Fibroblast of lung (primary cell): ENCODE data around the gene PPP6R3. TPM values are rescaled to one million over a fixed set of nuclear protein-coding genes. Genes with fewer than 3 reads are reported as not detected.
A peak's percentile ranks its signal among the peaks of the same experiment; 100 is the strongest.
"Not testable (repeated sequence)": the region's sequence is repeated elsewhere in the genome, so short reads cannot be mapped to it uniquely, and the experiment has no call there.

Experiments
- DNase-seq, 2 donors: peaks; one replicate each; pipeline versions ENCODE4 v3.0.0 to v3.0.0-alpha.2; 2010; ENCODE audit warnings: low read depth in 2 of 2
- H2AFZ ChIP-seq: 2 replicates; pipeline ENCODE4 v1.5.1; 2012; ENCODE audit warnings: low read length, control low read depth, inconsistent platforms
- H3K27ac ChIP-seq: 2 replicates; pipeline ENCODE4 v1.5.1; 2011; ENCODE audit warnings: low read length, control low read depth; ENCODE audit not compliant: insufficient read depth
- H3K27me3 ChIP-seq: 2 replicates; pipeline ENCODE4 v1.5.1; 2011; ENCODE audit warnings: mild to moderate bottlenecking, low read length; ENCODE audit not compliant: control insufficient read depth, insufficient read depth
- H3K36me3 ChIP-seq: 2 replicates; pipeline ENCODE4 v1.5.1; 2011; ENCODE audit warnings: low read length; ENCODE audit not compliant: control insufficient read depth, insufficient read depth
- H3K4me1 ChIP-seq: 2 replicates; pipeline ENCODE4 v1.5.1; 2011; ENCODE audit warnings: low read length; ENCODE audit not compliant: control insufficient read depth, insufficient read depth; ENCODE audit errors: extremely low read depth
- H3K4me2 ChIP-seq: 2 replicates; pipeline ENCODE4 v1.5.1; 2011; ENCODE audit warnings: low read length, control low read depth; ENCODE audit not compliant: insufficient read depth; ENCODE audit errors: extremely low read depth
- H3K4me3 ChIP-seq, 4 experiments: fragments of 200-600 bp in 1 of 4; sonication (generic) in 1 of 4; replicated peaks in 1 of 4; 2 replicates each; pipeline ENCODE4 v1.5.1; 2011 to 2016; ENCODE audit warnings: low read length in 4 of 4, low read depth in 3 of 4, mild to moderate bottlenecking in 3 of 4, control low read depth in 2 of 4, inconsistent platforms in 1 of 4, mixed read lengths in 1 of 4; ENCODE audit not compliant: insufficient read depth in 1 of 4; ENCODE audit errors: control extremely low read depth in 1 of 4
- H3K79me2 ChIP-seq: 2 replicates; pipeline ENCODE4 v1.5.1; 2012; ENCODE audit warnings: mild to moderate bottlenecking, low read length, inconsistent platforms; ENCODE audit not compliant: control insufficient read depth, insufficient read depth
- H3K9ac ChIP-seq: 2 replicates; pipeline ENCODE4 v1.5.1; 2011; ENCODE audit warnings: mild to moderate bottlenecking, low read length, control low read depth; ENCODE audit not compliant: insufficient read depth
- H3K9me3 ChIP-seq: 2 replicates; pipeline ENCODE4 v1.5.1; 2012; ENCODE audit warnings: low read depth, low read length; ENCODE audit not compliant: control insufficient read depth, insufficient read depth
- H4K20me1 ChIP-seq: 2 replicates; pipeline ENCODE4 v1.5.1; 2011; ENCODE audit warnings: low read length; ENCODE audit not compliant: control insufficient read depth, insufficient read depth; ENCODE audit errors: extremely low read depth
- CTCF ChIP-seq, 2 donors: IDR thresholded peaks in 1 of 2; conservative IDR thresholded peaks in 1 of 2; 1 replicate in 1 of 2; 2 replicates in 1 of 2; pipeline ENCODE4 v1.5.1; 2011 to 2012; ENCODE audit warnings: low read length in 2 of 2, control low read depth in 1 of 2, inconsistent platforms in 1 of 2, low read depth in 1 of 2, mild to moderate bottlenecking in 1 of 2
- EZH2 ChIP-seq: IDR thresholded peaks from 2 replicates; pipeline ENCODE4 v1.5.1; 2012; ENCODE audit warnings: low read length, control low read depth, mild to moderate bottlenecking; ENCODE audit errors: missing control alignments
- polyA plus RNA-seq, 2 donors: library from polyadenylated mRNA; depleted of rRNA in 1 of 2; stranded (reverse) in 1 of 2; unstranded in 1 of 2; fragments of >200 nt; gene quantifications; 2 replicates each; pipeline ENCODE4 v1.2.1, GENCODE V29; 2011 to 2012; ENCODE audit warnings: missing spikeins in 1 of 2
- total RNA-seq: library from RNA; depleted of rRNA; stranded (reverse); fragments of >200 nt; gene quantifications from 2 replicates; pipeline ENCODE4 v1.2.1, GENCODE V29; 2014

The PPP6R3 gene
- total and polyA plus RNA-seq, 2 donors (not counting 1 experiment from before 2014, with no cell fraction given): 44.2 to 120 TPM

- not testable (repeated sequence) for H2AFZ ChIP-seq, DNase-seq
These were observed 178.8 kb downstream of the PPP6R3 start for GRCh38 chr11:68639322-68639721.

DNA sequence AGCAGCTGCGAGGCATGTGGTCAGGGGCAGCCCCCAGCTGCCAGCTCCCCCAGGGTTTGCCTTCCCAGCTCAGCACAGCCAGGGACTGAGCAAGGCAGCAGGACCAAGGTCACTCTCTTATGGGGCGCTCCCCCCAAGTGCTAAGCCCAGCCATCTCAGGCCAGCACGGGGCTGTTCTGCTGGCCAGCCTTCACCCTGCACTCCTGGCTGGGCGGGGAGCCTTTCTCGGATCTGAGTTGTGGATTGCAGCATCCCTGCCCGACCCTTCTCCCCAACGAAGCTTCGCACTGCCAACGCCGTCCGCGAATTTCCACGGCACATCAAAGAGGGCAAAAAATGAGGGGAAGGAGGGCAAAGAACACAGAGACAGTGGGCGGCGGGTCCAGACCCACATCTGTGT, 181.3 kb downstream of the PPP6R3 start:
- H3K4me1 ChIP-seq: no peaks in the 10 kb centered on the region
- no peak overlapping the region for H3K4me2 ChIP-seq
- DNase-seq: no peak
- H2AFZ ChIP-seq: no peak overlapping the region
- TF ChIP-seq CTCF (conservative IDR thresholded peaks at IDR 0.05 in 1 of 2, IDR thresholded peaks at IDR 0.05 in 1 of 2; ENCODE audit: low read depth in 1 of 2, low read length in 2 of 2): no peak
- no peak for TF ChIP-seq EZH2
- H3K27ac ChIP-seq: no peak overlapping the region
- H3K9ac ChIP-seq: no peak overlapping the region
- peaks cover 4% of the 10 kb centered on the region for H3K27me3 ChIP-seq
- no peaks in the 10 kb centered on the region for H3K36me3 ChIP-seq
- H3K4me3 ChIP-seq: no peak overlapping the region
- no peaks in the 10 kb centered on the region for H3K9me3 ChIP-seq
- H4K20me1 ChIP-seq: no peaks in the 10 kb centered on the region
- no peaks in the 10 kb centered on the region for H3K79me2 ChIP-seq

More at GRCh38 chr11:68639322-68639721, 178.8 kb downstream of the PPP6R3 start:
- not testable (repeated sequence) for H3K4me1 ChIP-seq, H3K9ac ChIP-seq, H3K27ac ChIP-seq, H3K4me3 ChIP-seq, H3K36me3 ChIP-seq, H3K9me3 ChIP-seq, H3K27me3 ChIP-seq, H3K79me2 ChIP-seq, H3K4me2 ChIP-seq, H4K20me1 ChIP-seq

DNA sequence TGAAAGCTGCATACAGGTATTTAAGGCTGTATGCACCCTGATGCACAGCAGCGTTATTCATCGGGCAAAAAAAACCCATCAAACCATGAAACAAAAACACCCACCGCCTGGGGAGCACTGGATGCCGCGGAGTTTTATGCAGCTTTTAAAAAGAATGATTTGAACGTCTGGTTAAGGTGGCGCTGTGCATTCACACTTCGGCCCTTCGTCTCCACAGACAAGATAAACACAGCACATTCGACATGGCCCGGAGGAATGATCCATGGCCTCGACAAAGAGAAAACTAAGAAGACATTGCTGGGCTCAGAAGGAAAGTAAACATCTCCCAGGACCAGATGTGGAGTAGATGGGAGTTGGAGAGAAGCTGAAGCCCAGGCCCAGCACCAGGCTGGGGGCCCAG, 183.0 kb downstream of the PPP6R3 start:
- H3K4me3 ChIP-seq: no peak overlapping the region
- H3K27ac ChIP-seq: no peak overlapping the region
- no peak overlapping the region for H2AFZ ChIP-seq
- TF ChIP-seq EZH2 (no peak), CTCF (conservative IDR thresholded peaks at IDR 0.05 in 1 of 2, IDR thresholded peaks at IDR 0.05 in 1 of 2; ENCODE audit: low read depth in 1 of 2, low read length in 2 of 2) (peak in 1 of 2 donors; percentile 35)
- peaks cover 8% of the 10 kb centered on the region for H3K27me3 ChIP-seq
- H4K20me1 ChIP-seq: no peaks in the 10 kb centered on the region
- H3K9ac ChIP-seq: no peak overlapping the region
- peak; percentile 17 to 49 for DNase-seq
- no peaks in the 10 kb centered on the region for H3K36me3 ChIP-seq
- no peaks in the 10 kb centered on the region for H3K9me3 ChIP-seq
- H3K4me2 ChIP-seq: no peak overlapping the region
- no peaks in the 10 kb centered on the region for H3K4me1 ChIP-seq
- H3K79me2 ChIP-seq: no peaks in the 10 kb centered on the region
